GM12874 (cell line): ENCODE measurements around the gene QTRT2.

Experiments
- TF ChIP-seq, protein P1 (sequence below): IDR thresholded peaks from 2 replicates; pipeline ENCODE4 v1.5.1; 2011; ENCODE audit warnings: low read depth, mild to moderate bottlenecking, control low read depth, low read length, moderate library complexity; ENCODE audit not compliant: insufficient read depth

The QTRT2 gene

GRCh38 chr3:114092151-114093015 lies 35.8 kb downstream of the QTRT2 start:
- TF ChIP-seq, protein P1, sequence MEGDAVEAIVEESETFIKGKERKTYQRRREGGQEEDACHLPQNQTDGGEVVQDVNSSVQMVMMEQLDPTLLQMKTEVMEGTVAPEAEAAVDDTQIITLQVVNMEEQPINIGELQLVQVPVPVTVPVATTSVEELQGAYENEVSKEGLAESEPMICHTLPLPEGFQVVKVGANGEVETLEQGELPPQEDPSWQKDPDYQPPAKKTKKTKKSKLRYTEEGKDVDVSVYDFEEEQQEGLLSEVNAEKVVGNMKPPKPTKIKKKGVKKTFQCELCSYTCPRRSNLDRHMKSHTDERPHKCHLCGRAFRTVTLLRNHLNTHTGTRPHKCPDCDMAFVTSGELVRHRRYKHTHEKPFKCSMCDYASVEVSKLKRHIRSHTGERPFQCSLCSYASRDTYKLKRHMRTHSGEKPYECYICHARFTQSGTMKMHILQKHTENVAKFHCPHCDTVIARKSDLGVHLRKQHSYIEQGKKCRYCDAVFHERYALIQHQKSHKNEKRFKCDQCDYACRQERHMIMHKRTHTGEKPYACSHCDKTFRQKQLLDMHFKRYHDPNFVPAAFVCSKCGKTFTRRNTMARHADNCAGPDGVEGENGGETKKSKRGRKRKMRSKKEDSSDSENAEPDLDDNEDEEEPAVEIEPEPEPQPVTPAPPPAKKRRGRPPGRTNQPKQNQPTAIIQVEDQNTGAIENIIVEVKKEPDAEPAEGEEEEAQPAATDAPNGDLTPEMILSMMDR: no peak

DNA sequence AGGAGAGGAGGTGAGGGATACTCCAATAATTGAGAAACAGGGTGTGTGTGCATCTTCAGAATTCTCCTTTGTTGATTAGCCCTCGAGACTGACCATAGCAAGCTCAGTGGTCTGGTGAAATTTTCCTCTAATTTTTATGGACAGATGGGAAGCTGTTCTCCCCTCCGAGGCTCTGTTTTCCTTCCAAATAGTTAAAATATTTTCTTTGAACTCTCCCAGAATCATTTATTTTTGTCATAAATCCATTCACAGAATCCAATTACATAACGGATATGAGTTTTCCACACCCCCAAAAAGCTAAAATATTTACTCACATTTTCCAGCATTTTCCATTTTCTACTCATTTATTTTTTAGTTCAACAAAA lies 36.5 kb downstream of the QTRT2 start:
- TF ChIP-seq, protein P1: no peak

DNA sequence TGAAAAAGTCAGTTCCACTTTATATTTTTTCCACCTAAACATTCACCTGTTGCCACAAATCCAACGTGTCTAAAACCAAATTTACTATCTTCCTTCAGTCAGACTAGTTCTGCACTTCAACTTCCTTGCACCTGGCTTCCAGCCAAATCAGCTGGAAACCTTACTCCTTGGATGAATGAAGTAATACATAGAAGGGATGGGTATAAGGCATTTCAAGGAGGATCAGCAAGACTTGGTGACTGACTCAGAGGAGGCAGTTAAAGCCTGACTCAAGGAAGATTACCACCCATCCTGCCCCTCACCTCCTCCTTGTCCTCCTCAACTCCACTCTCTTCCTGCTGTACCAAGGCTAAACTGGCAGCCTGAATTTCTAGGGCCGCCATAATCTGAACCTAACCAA lies 37.1 kb downstream of the QTRT2 start:
- TF ChIP-seq, protein P1: no peak

DNA sequence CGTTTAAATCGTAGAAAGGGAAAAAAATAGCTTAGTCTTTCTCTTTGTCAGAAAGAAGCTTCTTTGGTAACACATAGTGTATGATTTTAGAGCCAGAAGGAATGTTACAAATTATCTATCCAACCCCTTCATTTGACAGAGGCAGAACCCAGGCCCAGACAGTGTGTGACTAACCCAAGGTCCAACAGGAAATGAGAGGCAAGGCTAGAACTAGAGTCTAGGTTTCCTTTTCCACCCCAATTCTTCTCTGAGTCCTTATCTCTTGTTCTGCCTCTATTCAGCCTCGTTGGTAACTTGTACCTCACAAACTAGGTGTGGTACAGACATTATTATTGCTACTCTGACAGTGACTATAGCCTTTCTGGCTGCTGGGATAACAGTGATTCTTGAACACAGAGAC lies 39.3 kb downstream of the QTRT2 start:
- TF ChIP-seq, protein P1: no peak

- TF ChIP-seq, protein P1: no peak
Measured at GRCh38 chr3:114101101-114101500, 44.6 kb downstream of the QTRT2 start.

- TF ChIP-seq, protein P1: no peak
Measured at GRCh38 chr3:114103181-114103580, 46.6 kb downstream of the QTRT2 start.

DNA sequence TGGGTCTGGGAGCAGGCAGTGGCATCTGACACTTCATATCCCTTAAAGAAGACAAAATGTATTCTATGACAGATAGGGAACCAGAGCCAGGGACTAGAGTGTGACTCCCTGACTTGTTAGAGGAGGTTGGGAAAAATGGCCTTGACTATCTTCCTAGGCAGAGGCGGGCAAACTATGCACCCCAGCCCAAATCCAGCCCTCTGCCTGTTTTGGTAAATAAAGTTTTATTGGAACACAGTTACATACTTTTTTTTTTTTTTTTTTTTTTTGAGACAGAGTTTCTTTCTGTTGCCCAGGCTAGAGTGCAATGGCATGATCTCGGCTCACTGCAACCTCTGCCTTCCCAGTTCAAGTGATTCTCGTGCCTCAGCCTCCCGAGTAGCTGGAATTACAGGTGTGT lies 47.3 kb downstream of the QTRT2 start:
- TF ChIP-seq, protein P1: no peak

DNA sequence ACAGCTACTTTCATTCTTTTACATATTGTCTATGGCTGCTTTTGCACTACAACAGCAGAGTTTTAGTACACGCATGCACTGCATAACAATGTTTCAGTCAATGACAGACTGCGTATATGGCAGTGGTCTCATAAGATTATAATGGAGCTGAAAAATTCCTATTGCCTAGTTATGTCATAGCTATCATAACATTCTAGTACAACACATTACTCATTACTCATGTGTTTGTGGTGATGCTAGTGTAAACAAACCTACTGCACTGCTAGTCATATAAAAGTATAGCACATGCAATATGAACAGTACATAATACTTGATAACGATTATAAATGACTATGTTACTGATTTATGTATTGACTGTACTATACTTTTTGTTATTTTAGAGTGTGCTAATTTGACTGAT lies 47.9 kb downstream of the QTRT2 start:
- TF ChIP-seq, protein P1: no peak
